Sigmoid colon (tissue), 4 donors: Measurements from ENCODE around the gene PARD3.

Experiments used
- CTCF ChIP-seq, 4 experiments: fragments of 450-650 bp in 3 of 4; fragments of 200-600 bp in 1 of 4; IDR thresholded peaks; one replicate each; pipeline ENCODE4 v1.5.1; 2016 to 2019; ENCODE audit warnings: antibody characterized with exemption in 4 of 4, mild to moderate bottlenecking in 3 of 4, moderate library complexity in 2 of 4
- EP300 ChIP-seq, 4 donors: sonication (generic); formaldehyde crosslinking; IDR thresholded peaks; one replicate each; pipeline ENCODE4 v1.6.1; 2017; ENCODE audit warnings: antibody characterized with exemption in 4 of 4
- POLR2A ChIP-seq, 2 donors: fragments of 450-650 bp; IDR thresholded peaks; one replicate each; pipeline ENCODE4 v1.6.1; 2016; ENCODE audit warnings: antibody characterized with exemption in 2 of 2, mild to moderate bottlenecking in 2 of 2, moderate library complexity in 2 of 2
- POLR2AphosphoS5 ChIP-seq, 4 donors: sonication (generic); formaldehyde crosslinking; IDR thresholded peaks; one replicate each; pipeline ENCODE4 v1.6.1; 2017; ENCODE audit warnings: antibody characterized with exemption in 4 of 4

DNA sequence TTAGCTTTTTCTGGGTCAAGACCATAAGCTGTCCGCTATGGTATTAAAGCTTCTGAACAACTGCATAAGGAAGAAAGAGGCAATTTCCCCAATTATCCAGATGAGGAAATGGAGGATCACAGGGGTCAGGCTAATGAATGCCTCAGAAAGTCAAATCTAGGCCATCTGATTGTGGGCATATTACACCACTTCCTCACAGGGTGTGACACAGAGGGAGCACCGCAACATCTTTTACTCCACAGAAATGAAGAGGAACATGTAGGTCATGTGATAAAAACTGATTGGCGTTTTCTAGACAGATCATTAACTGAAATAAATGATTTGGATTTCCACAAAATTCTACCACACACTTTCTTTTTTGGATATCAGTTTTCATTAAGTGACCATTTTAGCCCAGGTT, 384.4 kb downstream of the PARD3 start:
- TF ChIP-seq CTCF (IDR thresholded peaks at IDR 0.05) (no peak), POLR2A (IDR thresholded peaks at IDR 0.05) (no peak), EP300 (IDR thresholded peaks at IDR 0.05) (no peak), POLR2AphosphoS5 (IDR thresholded peaks at IDR 0.05) (no peak)
